Stimulated activated CD4-positive, alpha-beta T cell treated with anti-CD3 and anti-CD28 coated beads, Interleukin-1b, Interleukin-23, amount 100 ng/mL, for 24 hours (primary cell): ENCODE results near the gene KHDRBS1.
"Not testable (repeated sequence)": the region's sequence is repeated elsewhere in the genome, so short reads cannot be mapped to it uniquely, and the experiment has no call there.

Experiments
- DNase-seq, 4 experiments: peaks; one replicate each; pipeline ENCODE4 v3.0.0-alpha.2; 2020; ENCODE audit warnings: low read depth in 4 of 4, low spot score in 1 of 4

KHDRBS1 gene

GRCh38 chr1:32012709-32013385 is 821 bp upstream of the KHDRBS1 start:
- DNase-seq, result no peak

- peak in 3 of 4 experiments; percentile 11 to 23 (median 12) for DNase-seq
Observed at GRCh38 chr1:32014199-32014947, 705 bp downstream of the KHDRBS1 start.

- no peak for DNase-seq
Observed at GRCh38 chr1:32014948-32015273, 1.2 kb downstream of the KHDRBS1 start.

GRCh38 chr1:32020339-32020738 is 6.7 kb downstream of the KHDRBS1 start:
- DNase-seq, result no peak

DNA sequence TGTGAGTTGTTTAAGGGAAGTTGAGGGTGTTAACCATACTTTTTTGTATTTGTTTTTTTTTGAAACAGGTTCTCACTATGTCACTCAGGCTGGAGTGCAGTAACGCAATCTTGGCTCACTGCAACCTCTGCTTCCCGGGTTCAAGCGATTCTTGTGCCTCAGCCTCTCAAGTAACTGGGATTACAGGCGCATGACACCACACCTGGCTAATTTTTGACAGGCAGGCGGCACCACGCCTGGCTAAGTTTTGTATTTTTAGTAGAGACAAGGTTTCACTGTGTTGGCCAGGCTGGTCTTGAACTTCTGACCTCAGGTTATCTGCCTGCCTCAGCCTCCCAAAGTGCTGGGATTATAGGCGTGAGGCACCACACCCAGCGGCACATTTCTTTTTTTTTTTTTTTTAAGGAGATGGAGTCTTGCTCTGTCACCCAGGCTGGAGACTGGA is 7.9 kb downstream of the KHDRBS1 start:
- DNase-seq, result not testable (repeated sequence)

- no peak for DNase-seq
Observed at GRCh38 chr1:32023351-32023750, 9.7 kb downstream of the KHDRBS1 start.

GRCh38 chr1:32025515-32025914 is 11.8 kb downstream of the KHDRBS1 start:
- no peak for DNase-seq

DNA sequence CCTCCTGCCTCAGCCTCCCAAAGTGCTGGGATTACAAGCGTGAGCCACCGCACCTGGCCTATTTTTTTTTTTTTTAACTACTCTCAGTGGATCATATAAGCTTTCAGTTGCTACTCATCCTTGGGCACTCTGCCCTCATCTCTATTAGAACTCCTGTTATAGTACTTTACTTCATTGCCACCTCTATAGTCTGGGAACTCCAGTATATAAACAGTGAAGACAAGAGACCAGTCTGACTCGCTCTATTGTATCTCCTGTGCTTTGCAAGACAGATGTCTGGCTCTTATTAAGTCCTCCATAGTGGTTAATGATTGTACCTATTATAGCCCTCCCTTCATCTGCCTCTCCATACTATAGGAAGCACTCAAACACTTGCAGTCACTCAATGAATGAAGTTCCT is 15.1 kb downstream of the KHDRBS1 start:
- DNase-seq, result no peak

- DNase-seq, result no peak
Observed at GRCh38 chr1:32031578-32032274, 18.1 kb downstream of the KHDRBS1 start.

DNA sequence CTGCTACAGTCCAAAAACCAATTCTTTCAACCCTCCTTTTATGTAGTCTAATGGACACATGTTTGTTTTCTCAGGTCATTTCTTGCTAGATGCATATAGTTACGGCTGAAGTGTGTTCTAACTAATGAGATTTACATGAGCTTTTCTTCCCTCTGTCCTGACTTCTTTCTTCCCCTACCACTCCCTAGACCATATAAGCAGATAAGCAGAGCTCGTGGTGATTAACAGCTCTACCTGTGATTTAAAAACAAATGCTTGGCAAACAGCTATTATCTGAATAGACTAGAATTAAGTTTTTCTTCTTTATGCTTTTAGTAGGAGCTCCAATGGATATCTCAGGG is 18.6 kb downstream of the KHDRBS1 start:
- DNase-seq, result no peak

- no peak for DNase-seq
Observed at GRCh38 chr1:32035119-32035518, 21.5 kb downstream of the KHDRBS1 start.

GRCh38 chr1:32040711-32041110 is 27.0 kb downstream of the KHDRBS1 start:
- DNase-seq, result no peak

GRCh38 chr1:32042330-32042729 is 28.7 kb downstream of the KHDRBS1 start:
- no peak for DNase-seq

DNA sequence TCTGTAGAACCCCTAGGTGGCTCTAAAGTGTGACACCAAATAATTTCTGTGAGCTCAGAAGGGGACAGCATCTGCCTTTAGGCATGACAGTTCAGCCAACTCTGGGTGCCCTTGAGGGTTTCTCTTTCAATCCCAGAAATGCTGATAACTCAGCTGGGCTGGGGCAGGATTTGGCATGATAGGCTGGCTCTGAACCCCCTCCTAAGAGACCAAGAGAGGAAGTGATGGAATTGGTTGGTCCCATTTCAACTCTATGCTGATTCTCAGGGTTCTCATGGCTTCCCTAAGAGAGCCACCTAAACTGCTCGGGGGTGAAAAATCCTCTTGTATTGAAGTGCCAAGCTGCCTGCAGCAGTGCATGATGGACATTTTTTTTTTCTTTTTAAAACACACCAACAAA is 30.6 kb downstream of the KHDRBS1 start:
- no peak for DNase-seq

DNA sequence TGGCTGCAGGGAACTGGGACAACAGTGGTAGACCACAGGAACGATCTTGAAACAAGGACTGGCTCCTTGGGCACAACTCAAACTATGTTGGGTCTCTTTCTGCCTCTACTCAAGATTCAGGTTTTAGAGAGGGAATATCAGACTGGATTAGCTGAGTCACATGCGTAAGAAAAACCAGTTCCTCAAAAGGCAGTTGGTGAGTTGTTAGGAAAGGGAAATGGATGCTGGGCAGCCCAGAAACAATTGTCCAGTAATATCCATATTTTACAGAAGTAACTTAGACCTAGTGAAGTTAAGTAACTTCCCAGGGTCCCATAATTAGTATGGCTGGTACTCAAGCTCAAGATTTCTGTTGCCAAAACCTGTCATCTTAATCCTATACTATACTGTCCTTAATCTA is 32.1 kb downstream of the KHDRBS1 start:
- DNase-seq, result no peak

GRCh38 chr1:32047701-32048100 is 34.0 kb downstream of the KHDRBS1 start:
- DNase-seq, result no peak

DNA sequence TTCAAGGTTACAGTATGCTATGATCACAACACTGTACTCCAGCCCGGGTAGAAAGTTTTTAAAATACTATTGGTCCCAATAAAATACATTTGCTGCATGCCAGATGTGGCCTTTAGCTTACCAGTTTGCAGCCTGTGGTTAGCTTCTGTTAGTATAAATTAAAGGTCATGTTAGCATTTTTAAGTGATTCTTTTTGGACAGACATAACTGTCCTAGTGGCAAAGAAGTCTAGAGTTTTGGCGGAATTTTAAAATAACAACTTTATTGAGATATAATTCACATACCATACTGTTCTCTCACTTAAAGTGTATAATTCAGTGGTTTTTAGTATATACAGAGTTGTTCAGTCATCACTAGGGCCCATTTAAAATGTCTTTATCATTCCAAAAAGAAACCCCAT is 34.8 kb downstream of the KHDRBS1 start:
- no peak for DNase-seq

GRCh38 chr1:32051706-32052105 is 38.0 kb downstream of the KHDRBS1 start:
- DNase-seq, result no peak

DNA sequence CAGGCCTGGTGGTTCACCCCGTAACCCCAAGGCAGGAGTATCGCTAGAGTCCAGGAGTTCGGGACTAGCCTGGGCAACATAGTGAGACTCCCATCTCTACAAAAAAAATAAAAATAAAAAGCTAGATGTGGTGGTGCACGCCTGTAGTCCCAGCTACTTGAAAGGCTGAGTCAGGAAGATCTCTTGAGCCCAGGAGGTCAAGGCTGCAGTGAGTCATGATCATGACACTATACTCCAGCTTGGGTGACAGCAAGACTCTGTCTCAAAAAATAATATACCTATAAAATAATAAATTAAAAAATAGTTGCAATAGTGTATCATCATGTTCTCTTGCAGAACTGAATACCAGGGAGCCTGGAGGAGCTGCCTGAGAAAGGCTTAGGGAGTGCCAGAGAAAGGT is 39.2 kb downstream of the KHDRBS1 start:
- no peak for DNase-seq

DNA sequence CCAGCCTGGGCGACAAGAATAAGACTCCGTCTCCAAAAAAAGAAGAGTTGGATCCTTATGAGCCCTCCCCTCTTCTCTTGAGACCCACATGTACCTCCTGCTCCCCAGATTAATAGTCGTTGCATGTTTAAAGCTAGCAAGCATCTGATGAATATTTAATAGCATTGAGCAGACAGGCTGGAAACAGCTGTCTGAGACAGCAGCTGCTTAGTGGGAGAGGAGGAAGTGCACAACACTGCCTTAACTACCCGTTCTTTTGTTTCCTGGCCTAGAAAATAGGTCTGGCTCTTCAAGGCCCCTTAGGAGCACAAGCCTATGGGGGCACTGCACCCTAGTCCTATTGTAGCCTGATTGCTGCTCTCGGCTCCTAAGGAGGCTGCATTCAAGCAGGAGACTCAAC is 41.7 kb downstream of the KHDRBS1 start:
- no peak for DNase-seq

DNA sequence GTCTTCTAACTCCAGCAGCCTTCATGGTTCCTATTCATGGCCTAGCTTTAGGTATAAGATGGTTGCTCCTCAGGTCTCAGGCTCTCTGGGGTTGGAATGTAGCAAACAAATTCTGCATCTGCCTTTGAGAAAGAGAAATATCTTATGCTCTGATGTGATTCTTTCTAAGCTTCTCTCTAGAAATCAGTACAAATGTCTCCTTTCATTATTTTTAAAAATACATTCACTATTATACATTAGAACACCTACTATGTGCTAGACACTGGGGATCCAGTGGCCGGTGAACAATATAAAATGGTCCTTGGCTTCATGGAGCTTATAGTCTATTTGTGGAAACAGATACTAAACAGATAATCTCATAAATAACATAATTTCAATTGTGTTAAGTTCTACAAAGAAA is 42.9 kb downstream of the KHDRBS1 start:
- no peak for DNase-seq

DNA sequence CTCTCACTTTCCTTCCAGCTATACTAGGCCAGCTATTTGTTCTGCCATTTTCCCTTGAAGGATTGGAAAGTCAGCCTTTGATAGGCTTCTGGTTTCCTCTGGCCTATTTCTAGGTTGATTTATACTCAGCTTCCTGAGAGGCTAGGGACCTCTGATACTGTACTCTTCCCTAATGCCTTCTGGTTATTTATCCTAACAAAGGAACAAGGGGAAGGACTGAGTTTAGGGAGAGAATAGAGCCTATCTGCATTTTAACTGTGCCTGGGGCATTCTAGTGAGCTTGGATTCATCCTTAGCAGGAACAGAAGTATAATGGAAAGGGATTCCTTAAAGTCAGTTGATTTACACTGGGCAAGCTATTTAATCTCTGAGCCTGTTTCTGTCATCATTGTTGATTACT is 47.2 kb downstream of the KHDRBS1 start:
- no peak for DNase-seq

GRCh38 chr1:32062867-32063230 is 49.2 kb downstream of the KHDRBS1 start:
- DNase-seq, result no peak
